Lung (tissue), 12 donors: ENCODE measurements around the gene KIF18A. TPM values are rescaled to one million over a fixed set of nuclear protein-coding genes. Genes with fewer than 3 reads are reported as not detected.

Source experiments
- ATAC-seq: fragments of 200-7000 bp; cut with Tn5 transposase; one replicate; pipeline ENCODE4 v1.9.1; 2020; ENCODE audit warnings: moderate number of reproducible peaks; ENCODE audit not compliant: insufficient read depth, low FRiP score
- DNase-seq, 3 donors: peaks; one replicate each; pipeline ENCODE4 v3.0.0-alpha.2; 2013 to 2017
- H3K27ac ChIP-seq, 2 donors: one replicate each; pipeline ENCODE4 v1.5.1; 2013; ENCODE audit warnings: mild to moderate bottlenecking in 2 of 2, moderate library complexity in 2 of 2, control low read depth in 1 of 2, inconsistent platforms in 1 of 2, low read depth in 1 of 2, low read length in 1 of 2
- H3K27me3 ChIP-seq, 3 donors: one replicate each; pipeline ENCODE4 v1.5.1; 2013; ENCODE audit warnings: low read length in 2 of 3; ENCODE audit not compliant: control insufficient read depth in 3 of 3, insufficient read depth in 3 of 3
- H3K36me3 ChIP-seq, 4 donors: one replicate each; pipeline ENCODE4 v1.5.1; 2013; ENCODE audit warnings: low read length in 4 of 4, mild to moderate bottlenecking in 1 of 4, moderate library complexity in 1 of 4; ENCODE audit not compliant: control insufficient read depth in 4 of 4, insufficient read depth in 4 of 4
- H3K4me1 ChIP-seq, 5 donors: one replicate each; pipeline ENCODE4 v1.5.1; 2013; ENCODE audit warnings: low read length in 5 of 5, mild to moderate bottlenecking in 2 of 5, moderate library complexity in 1 of 5; ENCODE audit not compliant: control insufficient read depth in 5 of 5, insufficient read depth in 5 of 5
- H3K4me3 ChIP-seq: one replicate; pipeline ENCODE4 v1.5.1; 2013; ENCODE audit warnings: mild to moderate bottlenecking, control low read depth, moderate library complexity
- H3K9ac ChIP-seq, 2 donors: one replicate each; pipeline ENCODE4 v1.5.1; 2013; ENCODE audit warnings: low read length in 2 of 2, control low read depth in 1 of 2; ENCODE audit not compliant: insufficient read depth in 1 of 2
- H3K9me3 ChIP-seq, 4 donors: one replicate each; pipeline ENCODE4 v1.5.1; 2013; ENCODE audit warnings: low read length in 3 of 4, mild to moderate bottlenecking in 1 of 4, moderate library complexity in 1 of 4; ENCODE audit not compliant: control insufficient read depth in 4 of 4, insufficient read depth in 3 of 4
- CTCF ChIP-seq: IDR thresholded peaks from 2 replicates; pipeline ENCODE4 v1.5.1; 2012; ENCODE audit warnings: mild to moderate bottlenecking; ENCODE audit errors: control extremely low read depth, extremely low read depth
- WGBS, 2 donors: extraction: QIAGEN DNeasy Blood & Tissue Kit; methylation state at CpG; one replicate each; pipeline ENCODE4 v1.1.7; 2013; 5-methylcytosine and 5-hydroxymethylcytosine counted together
- polyA plus RNA-seq, 2 donors: library from polyadenylated mRNA; stranded (reverse); fragments of 200-250 nt; gene quantifications; one replicate each; pipeline ENCODE4 v1.2.1, GENCODE V29; 2013
- total RNA-seq, 2 donors: library from RNA; depleted of rRNA in 1 of 2; stranded (reverse); fragments of >200 nt in 1 of 2; gene quantifications; one replicate each; pipeline ENCODE4 v1.2.1, GENCODE V29; 2014 to 2021
- donor health status: control.
- donor health status: control.
- donor health status: Bipolar disorder and iron deficiency.
- donor health status: healthy.
- donor health status: DM: yes; HTN: yes; CAD: no.

KIF18A gene
- total and polyA plus RNA-seq, 4 donors, result 0.78 to 7.5 (median 1.3) TPM

- ATAC-seq (no peak), DNase-seq (peak in 1 of 3 donors; percentile 46)
- Histone ChIP-seq H3K9me3 (no peaks in the 10 kb centered on the region), H3K27ac (peak overlapping the region; percentile 39 to 59), H3K27me3 (no peaks in the 10 kb centered on the region), H3K36me3 (peaks cover 0 to 6% (median 5%) of the 10 kb centered on the region in 4 donors), H3K4me1 (peaks cover 0 to 39% (median 9%) of the 10 kb centered on the region in 5 donors), H3K9ac (peak overlapping the region; percentile 98 to 99), H3K4me3 (peak overlapping the region; percentile 86)
- no peak for TF ChIP-seq CTCF
Observed at GRCh38 chr11:28110821-28111200, 2.9 kb upstream of the KIF18A start.

- Histone ChIP-seq H3K4me3 (peak overlapping the region; percentile 86), H3K27me3 (no peaks in the 10 kb centered on the region), H3K27ac (peak overlapping the region; percentile 59 to 96), H3K9me3 (no peaks in the 10 kb centered on the region), H3K4me1 (peaks cover 0 to 39% (median 9%) of the 10 kb centered on the region in 5 donors), H3K36me3 (peaks cover 0 to 6% (median 4%) of the 10 kb centered on the region in 4 donors), H3K9ac (peak overlapping the region; percentile 98 to 99)
- ATAC-seq (peak; percentile 36), DNase-seq (peak; percentile 75 to 88 (median 86))
- WGBS, 2 donors, result 0% methylated on average over 31 of the region's 31 CpGs
- no peak for TF ChIP-seq CTCF
Observed at GRCh38 chr11:28110108-28110820, 2.3 kb upstream of the KIF18A start.

GRCh38 chr11:28108958-28109357, 1.0 kb upstream of the KIF18A start:
- DNase-seq, result peak in 1 of 3 donors; percentile 51
- 73 to 78% methylated on average over 3 of the region's 3 CpGs for WGBS, 2 donors
- Histone ChIP-seq H3K27me3 (no peaks in the 10 kb centered on the region), H3K9me3 (no peaks in the 10 kb centered on the region), H3K4me3 (no peak overlapping the region), H3K4me1 (peaks cover 0 to 39% (median 9%) of the 10 kb centered on the region in 5 donors), H3K36me3 (peaks cover 0 to 4% (median 3%) of the 10 kb centered on the region in 4 donors), H3K9ac (peak overlapping the region; percentile 94 to 98), H3K27ac (no peak overlapping the region)
- no peak for TF ChIP-seq CTCF
- ATAC-seq, result no peak
